ENCODE measurements around the gene KNSTRN. TPM values are rescaled to one million over a fixed set of nuclear protein-coding genes. Genes with fewer than 3 reads are reported as not detected.

Gene KNSTRN
- total and polyA plus RNA-seq, 2 of the 13 experiments (the other 11 are each of a cell fraction or from before 2014, with no cell fraction given) = 20.3 to 62.3 TPM

DNA sequence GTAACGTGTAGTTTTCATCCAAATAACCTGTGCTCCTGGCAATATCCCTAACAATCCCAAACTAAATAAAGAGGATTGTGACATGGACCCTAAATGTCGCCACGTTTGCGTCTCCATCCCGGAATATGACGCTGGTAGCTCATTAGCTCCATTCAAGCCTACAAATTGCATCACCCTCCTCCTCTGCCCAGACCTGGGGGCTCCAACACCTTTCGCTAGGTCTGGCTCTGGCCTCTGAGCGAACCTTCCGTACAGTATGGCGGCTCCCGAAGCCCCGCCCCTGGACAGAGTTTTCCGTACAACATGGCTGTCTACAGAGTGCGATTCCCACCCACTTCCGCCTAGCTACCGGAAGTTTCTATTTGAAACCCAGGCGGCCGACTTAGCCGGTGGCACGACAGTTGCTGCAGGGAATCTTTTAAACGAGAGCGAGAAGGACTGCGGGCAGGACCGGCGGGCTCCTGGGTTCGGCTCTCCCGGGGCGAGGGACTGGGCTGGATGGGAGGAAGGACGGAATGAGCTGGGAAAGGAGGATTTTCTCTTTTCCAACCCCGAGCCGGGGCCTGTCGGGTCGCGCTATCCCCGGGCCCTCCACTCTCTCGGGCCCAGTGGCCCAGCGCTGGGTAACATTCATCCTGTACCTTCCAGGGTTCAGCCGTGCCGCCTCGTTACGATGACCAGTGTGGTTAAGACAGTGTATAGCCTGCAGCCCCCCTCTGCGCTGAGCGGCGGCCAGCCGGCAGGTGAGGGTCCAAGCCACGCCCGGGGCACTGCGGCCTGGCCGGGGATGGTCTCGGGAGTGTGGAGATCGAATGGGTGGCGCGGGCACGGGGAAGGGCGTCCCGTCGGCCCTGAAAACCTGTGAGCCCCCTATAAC lies at the start of gene KNSTRN (continued):
- TF ChIP-seq HDAC2 (CRISPR knock-in tag; IDR thresholded peaks at IDR 0.05) = peak; percentile 66; the same call in 1 of the 2 replicates
- TF ChIP-seq, protein P1, sequence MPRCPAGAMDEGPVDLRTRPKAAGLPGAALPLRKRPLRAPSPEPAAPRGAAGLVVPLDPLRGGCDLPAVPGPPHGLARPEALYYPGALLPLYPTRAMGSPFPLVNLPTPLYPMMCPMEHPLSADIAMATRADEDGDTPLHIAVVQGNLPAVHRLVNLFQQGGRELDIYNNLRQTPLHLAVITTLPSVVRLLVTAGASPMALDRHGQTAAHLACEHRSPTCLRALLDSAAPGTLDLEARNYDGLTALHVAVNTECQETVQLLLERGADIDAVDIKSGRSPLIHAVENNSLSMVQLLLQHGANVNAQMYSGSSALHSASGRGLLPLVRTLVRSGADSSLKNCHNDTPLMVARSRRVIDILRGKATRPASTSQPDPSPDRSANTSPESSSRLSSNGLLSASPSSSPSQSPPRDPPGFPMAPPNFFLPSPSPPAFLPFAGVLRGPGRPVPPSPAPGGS (CRISPR knock-in tag; IDR thresholded peaks at IDR 0.05) = no peak
- no peak for TF ChIP-seq TRAFD1 (CRISPR knock-in tag; IDR thresholded peaks at IDR 0.05; ENCODE audit: borderline replicate concordance)
- no peak for TF ChIP-seq ZNF160 (CRISPR knock-in tag; IDR thresholded peaks at IDR 0.05)
- no peak for TF ChIP-seq FOXP1 (IDR thresholded peaks at IDR 0.05)
- no peak for TF ChIP-seq FOXP1 (CRISPR knock-in tag; IDR thresholded peaks at IDR 0.05)
- TF ChIP-seq, protein P2, sequence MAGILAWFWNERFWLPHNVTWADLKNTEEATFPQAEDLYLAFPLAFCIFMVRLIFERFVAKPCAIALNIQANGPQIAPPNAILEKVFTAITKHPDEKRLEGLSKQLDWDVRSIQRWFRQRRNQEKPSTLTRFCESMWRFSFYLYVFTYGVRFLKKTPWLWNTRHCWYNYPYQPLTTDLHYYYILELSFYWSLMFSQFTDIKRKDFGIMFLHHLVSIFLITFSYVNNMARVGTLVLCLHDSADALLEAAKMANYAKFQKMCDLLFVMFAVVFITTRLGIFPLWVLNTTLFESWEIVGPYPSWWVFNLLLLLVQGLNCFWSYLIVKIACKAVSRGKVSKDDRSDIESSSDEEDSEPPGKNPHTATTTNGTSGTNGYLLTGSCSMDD (CRISPR knock-in tag; IDR thresholded peaks at IDR 0.05) = no peak
- no peak for TF ChIP-seq RARG (CRISPR knock-in tag; IDR thresholded peaks at IDR 0.05; ENCODE audit: low read depth)
- TF ChIP-seq SIX4 (CRISPR knock-in tag; IDR thresholded peaks at IDR 0.05) = no peak
- no peak for TF ChIP-seq ARNT2 (CRISPR knock-in tag; IDR thresholded peaks at IDR 0.05; ENCODE audit: low read depth)
- TF ChIP-seq, protein P3, sequence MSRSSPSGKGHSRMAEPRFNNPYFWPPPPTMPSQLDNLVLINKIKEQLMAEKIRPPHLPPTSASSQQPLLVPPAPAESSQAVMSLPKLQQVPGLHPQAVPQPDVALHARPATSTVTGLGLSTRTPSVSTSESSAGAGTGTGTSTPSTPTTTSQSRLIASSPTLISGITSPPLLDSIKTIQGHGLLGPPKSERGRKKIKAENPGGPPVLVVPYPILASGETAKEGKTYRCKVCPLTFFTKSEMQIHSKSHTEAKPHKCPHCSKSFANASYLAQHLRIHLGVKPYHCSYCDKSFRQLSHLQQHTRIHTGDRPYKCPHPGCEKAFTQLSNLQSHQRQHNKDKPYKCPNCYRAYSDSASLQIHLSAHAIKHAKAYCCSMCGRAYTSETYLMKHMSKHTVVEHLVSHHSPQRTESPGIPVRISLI (CRISPR knock-in tag; IDR thresholded peaks at IDR 0.05; ENCODE audit: borderline replicate concordance) = no peak
- TF ChIP-seq ZC3H13 (CRISPR knock-in tag; IDR thresholded peaks at IDR 0.05) = no peak
- 0 out of 2 replicates have a peak, but pooled peaks have one; percentile 33 for TF ChIP-seq RAD21 (CRISPR knock-in tag; IDR thresholded peaks at IDR 0.05)
- no peak for TF ChIP-seq HNRNPLL (IDR thresholded peaks at IDR 0.05; ENCODE audit: low read depth, low read length, poor library complexity, severe bottlenecking)
- no peak for TF ChIP-seq ZMYM4 (CRISPR knock-in tag; IDR thresholded peaks at IDR 0.05)
- TF ChIP-seq ZNF577 (CRISPR knock-in tag; IDR thresholded peaks at IDR 0.05; ENCODE audit: borderline replicate concordance, low read depth) = no peak
- no peak for TF ChIP-seq NAIF1 (CRISPR knock-in tag; IDR thresholded peaks at IDR 0.05; ENCODE audit: borderline replicate concordance)
- peak; percentile 52; the same call in 1 of the 2 replicates for TF ChIP-seq DMAP1 (CRISPR knock-in tag; IDR thresholded peaks at IDR 0.05)
- TF ChIP-seq SP5 (CRISPR knock-in tag; IDR thresholded peaks at IDR 0.05; ENCODE audit: borderline replicate concordance, low read depth) = peak; percentile 77; the same call in 1 of the 2 replicates
- no peak for TF ChIP-seq GTF2F1 (IDR thresholded peaks at IDR 0.05; ENCODE audit: low read length)
- TF ChIP-seq, protein P4, sequence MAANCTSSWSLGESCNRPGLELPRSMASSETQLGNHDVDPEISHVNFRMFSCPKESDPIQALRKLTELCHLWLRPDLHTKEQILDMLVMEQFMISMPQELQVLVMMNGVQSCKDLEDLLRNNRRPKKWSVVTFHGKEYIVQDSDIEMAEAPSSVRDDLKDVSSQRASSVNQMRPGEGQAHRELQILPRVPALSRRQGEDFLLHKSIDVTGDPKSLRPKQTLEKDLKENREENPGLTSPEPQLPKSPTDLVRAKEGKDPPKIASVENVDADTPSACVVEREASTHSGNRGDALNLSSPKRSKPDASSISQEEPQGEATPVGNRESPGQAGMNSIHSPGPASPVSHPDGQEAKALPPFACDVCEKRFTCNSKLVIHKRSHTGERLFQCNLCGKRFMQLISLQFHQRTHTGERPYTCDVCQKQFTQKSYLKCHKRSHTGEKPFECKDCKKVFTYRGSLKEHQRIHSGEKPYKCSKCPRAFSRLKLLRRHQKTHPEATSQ (CRISPR knock-in tag; IDR thresholded peaks at IDR 0.05; ENCODE audit: borderline replicate concordance) = peak; percentile 52; the same call in 1 of the 2 replicates
- no peak for TF ChIP-seq CBX2 (IDR thresholded peaks at IDR 0.05; ENCODE audit: low read depth, low read length)
- TF ChIP-seq CBX2 (CRISPR knock-in tag; IDR thresholded peaks at IDR 0.05; ENCODE audit: low read depth) = no peak
- no peak for TF ChIP-seq NFATC3 (CRISPR knock-in tag; IDR thresholded peaks at IDR 0.05)
